Activated CD8-positive, alpha-beta T cell treated with anti-CD3 and anti-CD28 coated beads for 36 hours (primary cell): ENCODE measurements around the gene LRMDA. TPM values are rescaled to one million over a fixed set of nuclear protein-coding genes. Genes with fewer than 3 reads are reported as not detected.

ENCODE experiments used
- ATAC-seq: fragments of 200-7000 bp; cut with Tn5 transposase; one replicate; pipeline ENCODE4 v1.10.0; 2021; ENCODE audit warnings: mild to moderate bottlenecking, moderate library complexity
- CTCF ChIA-PET: fragments of 350-600 bp; sonication (Branson Sonifier 250); formaldehyde crosslinking; loops from one replicate; lab custom pipeline; 2021; ENCODE audit warnings: antibody characterized with exemption; lab: Charles Lee
- POLR2A ChIA-PET: fragments of 350-600 bp; sonication (Branson Sonifier 250); formaldehyde crosslinking; loops from one replicate; lab custom pipeline; 2021; ENCODE audit warnings: antibody characterized with exemption; lab: Charles Lee
- DNase-seq: peaks from one replicate; pipeline ENCODE4 v3.0.0-alpha.2; 2020
- H3K27ac Mint-ChIP-seq: one replicate; pipeline ENCODE4 v1.8.0; 2021; ENCODE audit warnings: mild to moderate bottlenecking, mixed read lengths
- H3K27me3 Mint-ChIP-seq: one replicate; pipeline ENCODE4 v1.8.0; 2021; ENCODE audit warnings: mixed read lengths
- H3K36me3 Mint-ChIP-seq: one replicate; pipeline ENCODE4 v1.8.0; 2021; ENCODE audit warnings: low read depth, mixed read lengths
- H3K4me1 Mint-ChIP-seq: one replicate; pipeline ENCODE4 v1.8.0; 2021; ENCODE audit warnings: low read depth, mixed read lengths
- H3K4me3 Mint-ChIP-seq: one replicate; pipeline ENCODE4 v1.8.0; 2021; ENCODE audit warnings: mild to moderate bottlenecking, moderate library complexity, mixed read lengths
- H3K9me3 Mint-ChIP-seq: one replicate; pipeline ENCODE4 v1.8.0; 2021; ENCODE audit warnings: mixed read lengths
- intact Hi-C: fragments of 100-400 bp; cut with micrococcal nuclease; formaldehyde crosslinking; loops from one replicate; pipeline ENCODE4 v1.10.0; 2022
- total RNA-seq, 2 experiments: library from RNA; stranded (reverse); gene quantifications; one replicate each; pipeline ENCODE4 v1.2.3, GENCODE V29; 2021
- TF ChIP-seq, protein P1 (sequence below): fragments of 200-600 bp; IDR thresholded peaks from one replicate; pipeline ENCODE4 v1.8.0; 2022; ENCODE audit warnings: antibody characterized with exemption, mild to moderate bottlenecking

The LRMDA gene
- total RNA-seq, 2 experiments from 2014 or later = not detected

- ATAC-seq (no peak), DNase-seq (no peak)
- Mint-ChIP-seq H3K27ac (no peak overlapping the region), H3K4me1 (no peaks in the 10 kb centered on the region), H3K36me3 (no peaks in the 10 kb centered on the region), H3K4me3 (no peak overlapping the region), H3K9me3 (no peaks in the 10 kb centered on the region), H3K27me3 (peaks cover 2% of the 10 kb centered on the region)
- intact Hi-C loops = no loop called here
- ChIA-PET CTCF (no interaction called here), POLR2A (no interaction called here)
- TF ChIP-seq, protein P1, sequence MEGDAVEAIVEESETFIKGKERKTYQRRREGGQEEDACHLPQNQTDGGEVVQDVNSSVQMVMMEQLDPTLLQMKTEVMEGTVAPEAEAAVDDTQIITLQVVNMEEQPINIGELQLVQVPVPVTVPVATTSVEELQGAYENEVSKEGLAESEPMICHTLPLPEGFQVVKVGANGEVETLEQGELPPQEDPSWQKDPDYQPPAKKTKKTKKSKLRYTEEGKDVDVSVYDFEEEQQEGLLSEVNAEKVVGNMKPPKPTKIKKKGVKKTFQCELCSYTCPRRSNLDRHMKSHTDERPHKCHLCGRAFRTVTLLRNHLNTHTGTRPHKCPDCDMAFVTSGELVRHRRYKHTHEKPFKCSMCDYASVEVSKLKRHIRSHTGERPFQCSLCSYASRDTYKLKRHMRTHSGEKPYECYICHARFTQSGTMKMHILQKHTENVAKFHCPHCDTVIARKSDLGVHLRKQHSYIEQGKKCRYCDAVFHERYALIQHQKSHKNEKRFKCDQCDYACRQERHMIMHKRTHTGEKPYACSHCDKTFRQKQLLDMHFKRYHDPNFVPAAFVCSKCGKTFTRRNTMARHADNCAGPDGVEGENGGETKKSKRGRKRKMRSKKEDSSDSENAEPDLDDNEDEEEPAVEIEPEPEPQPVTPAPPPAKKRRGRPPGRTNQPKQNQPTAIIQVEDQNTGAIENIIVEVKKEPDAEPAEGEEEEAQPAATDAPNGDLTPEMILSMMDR = no peak
These were observed 675.2 kb downstream of the LRMDA start for GRCh38 chr10:76106611-76107010.

DNA sequence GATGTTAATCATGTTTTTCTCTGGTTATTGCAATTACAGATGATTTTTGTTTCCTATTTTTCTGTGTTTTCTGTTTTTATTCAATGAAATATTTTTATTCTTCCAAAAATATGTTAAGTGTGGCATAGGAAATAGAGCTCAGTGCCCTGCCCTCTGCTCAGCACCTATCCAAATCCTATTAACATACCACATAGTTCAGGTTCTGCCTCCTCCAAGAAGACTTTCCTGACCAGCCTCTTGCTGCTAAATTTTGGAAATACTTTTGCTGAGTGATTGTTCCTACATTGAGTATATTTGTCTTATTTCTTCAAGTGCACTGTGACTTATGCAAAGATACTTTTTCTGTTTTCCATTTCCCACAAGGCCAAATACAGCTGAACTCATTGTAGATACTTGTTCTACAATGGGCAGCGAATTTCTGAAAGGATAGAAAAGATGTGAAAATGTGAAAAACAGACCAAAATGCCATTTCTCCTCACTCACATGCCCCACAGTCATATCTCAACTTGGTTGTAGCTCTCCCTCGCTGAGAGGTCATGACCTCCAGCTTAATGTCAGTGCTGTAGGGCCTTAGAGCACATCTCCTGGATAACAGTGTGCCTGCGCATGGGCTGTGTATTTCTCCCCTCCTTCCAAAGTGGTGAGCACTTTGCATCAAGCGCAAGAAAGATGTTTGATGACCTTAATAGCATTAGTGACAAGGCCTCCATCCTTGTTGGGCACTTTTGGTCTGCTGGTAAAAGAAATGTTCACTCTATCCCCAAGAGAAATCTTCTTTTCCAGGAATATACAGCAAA lies 677.3 kb downstream of the LRMDA start:
- ChIA-PET POLR2A (no interaction called here), CTCF (interaction anchor here (0.8 kb wide), 1 partner anchor 11 kb away, joined by 3 read pairs; no protein-coding TSS in a partner anchor)
- Mint-ChIP-seq H3K27me3 (peaks cover 2% of the 10 kb centered on the region), H3K4me3 (no peak overlapping the region), H3K27ac (no peak overlapping the region), H3K4me1 (no peaks in the 10 kb centered on the region), H3K9me3 (no peaks in the 10 kb centered on the region), H3K36me3 (no peaks in the 10 kb centered on the region)
- no peak for DNase-seq
- ATAC-seq = no peak
- TF ChIP-seq, protein P1 = no peak
- intact Hi-C loops = no loop called here

- H3K9me3 Mint-ChIP-seq = no peaks in the 10 kb centered on the region
- H3K36me3 Mint-ChIP-seq = no peaks in the 10 kb centered on the region
- no peak for DNase-seq
- H3K27me3 Mint-ChIP-seq = peaks cover 2% of the 10 kb centered on the region
- no peak overlapping the region for H3K4me3 Mint-ChIP-seq
- ChIA-PET CTCF (no interaction called here), POLR2A (no interaction called here)
- no peaks in the 10 kb centered on the region for H3K4me1 Mint-ChIP-seq
- ATAC-seq = no peak
- intact Hi-C loops = no loop called here
- TF ChIP-seq, protein P1 = no peak
- no peak overlapping the region for H3K27ac Mint-ChIP-seq
These were observed 680.0 kb downstream of the LRMDA start for GRCh38 chr10:76111404-76111803.

GRCh38 chr10:76111986-76112825 lies 680.8 kb downstream of the LRMDA start:
- ATAC-seq (no peak), DNase-seq (no peak)
- no peaks in the 10 kb centered on the region for H3K36me3 Mint-ChIP-seq
- H3K4me3 Mint-ChIP-seq = no peak overlapping the region
- POLR2A ChIA-PET = no interaction called here
- no peaks in the 10 kb centered on the region for H3K9me3 Mint-ChIP-seq
- TF ChIP-seq, protein P1 = no peak
- H3K27me3 Mint-ChIP-seq = peaks cover 2% of the 10 kb centered on the region
- H3K4me1 Mint-ChIP-seq = no peaks in the 10 kb centered on the region
- intact Hi-C loops = no loop called here
- no peak overlapping the region for H3K27ac Mint-ChIP-seq
- CTCF ChIA-PET = no interaction called here

GRCh38 chr10:76112826-76113150 lies 681.4 kb downstream of the LRMDA start:
- intact Hi-C loops = no loop called here
- ATAC-seq = no peak
- POLR2A ChIA-PET = no interaction called here
- CTCF ChIA-PET = no interaction called here
- no peaks in the 10 kb centered on the region for H3K9me3 Mint-ChIP-seq
- H3K4me3 Mint-ChIP-seq = no peak overlapping the region
- DNase-seq = no peak
- H3K27me3 Mint-ChIP-seq = peaks cover 2% of the 10 kb centered on the region
- H3K36me3 Mint-ChIP-seq = no peaks in the 10 kb centered on the region
- H3K27ac Mint-ChIP-seq = no peak overlapping the region
- H3K4me1 Mint-ChIP-seq = no peaks in the 10 kb centered on the region
- TF ChIP-seq, protein P1 = no peak
